Neutrophil (primary cell): ENCODE measurements around the gene NCDN.

Experiments
- H3K27ac ChIP-seq: fragments of 200-600 bp; sonication (generic); 2 replicates; pipeline ENCODE4 v1.5.1; 2016; ENCODE audit warnings: mild to moderate bottlenecking, moderate library complexity
- H3K27me3 ChIP-seq: fragments of 200-600 bp; sonication (generic); 2 replicates; pipeline ENCODE4 v1.6.0; 2016; ENCODE audit warnings: mild to moderate bottlenecking
- H3K36me3 ChIP-seq: fragments of 200-600 bp; sonication (generic); 2 replicates; pipeline ENCODE4 v1.5.1; 2017
- H3K4me1 ChIP-seq, 2 experiments: fragments of 200-600 bp in 1 of 2; sonication (generic) in 1 of 2; 1 replicate in 1 of 2; 2 replicates in 1 of 2; pipeline versions ENCODE4 v1.5.1 to v1.6.1; 2013 to 2016; ENCODE audit warnings: low read depth in 1 of 2, low read length in 1 of 2, mild to moderate bottlenecking in 1 of 2, moderate library complexity in 1 of 2; ENCODE audit not compliant: control insufficient read depth in 1 of 2, insufficient read depth in 1 of 2
- H3K4me3 ChIP-seq, 2 experiments: fragments of 200-600 bp in 1 of 2; sonication (generic) in 1 of 2; 1 replicate in 1 of 2; 2 replicates in 1 of 2; pipeline ENCODE4 v1.5.1; 2013 to 2016; ENCODE audit warnings: low read depth in 1 of 2, low read length in 1 of 2, mild to moderate bottlenecking in 1 of 2, moderate library complexity in 1 of 2
- H3K9me3 ChIP-seq: fragments of 200-600 bp; sonication (generic); 2 replicates; pipeline ENCODE4 v1.5.1; 2016
- TF ChIP-seq, protein P1 (sequence below): fragments of 200-600 bp; sonication (generic); IDR thresholded peaks from 2 replicates; pipeline ENCODE4 v1.5.1; 2016; ENCODE audit warnings: antibody characterized with exemption

The NCDN gene

DNA sequence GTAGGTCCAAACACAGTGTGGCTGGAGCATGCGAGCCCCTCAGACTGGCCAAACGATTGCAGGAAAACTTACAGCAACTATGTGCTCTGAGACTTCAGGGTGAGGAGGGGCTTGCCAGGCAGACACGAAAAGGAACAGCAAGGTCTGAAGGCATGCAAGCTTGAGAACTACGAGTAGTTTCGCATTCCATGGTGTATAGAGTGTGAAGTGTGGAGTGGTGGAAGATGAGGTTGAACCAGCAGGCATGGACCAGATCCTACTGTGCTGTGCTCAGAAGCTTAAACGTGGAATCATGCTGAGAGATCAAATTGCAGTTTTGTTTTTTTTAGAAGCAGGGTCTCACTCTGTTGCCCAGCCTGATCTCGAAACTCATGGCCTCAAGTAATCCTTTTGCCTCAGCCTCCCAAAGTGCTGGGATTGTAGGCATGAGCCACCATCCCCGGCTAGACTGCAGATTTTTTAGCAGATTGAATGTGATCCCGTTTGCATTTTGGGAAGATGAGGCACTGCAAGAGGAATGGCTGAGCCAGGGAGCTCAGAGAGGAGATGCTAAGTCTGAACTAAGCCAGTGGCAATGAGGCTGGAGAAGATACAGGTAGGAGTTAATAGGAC, 10.5 kb downstream of the NCDN start:
- H3K9me3 ChIP-seq = no peaks in the 10 kb centered on the region
- H3K27me3 ChIP-seq = peaks cover 13% of the 10 kb centered on the region
- H3K27ac ChIP-seq = no peak overlapping the region
- TF ChIP-seq, protein P1, sequence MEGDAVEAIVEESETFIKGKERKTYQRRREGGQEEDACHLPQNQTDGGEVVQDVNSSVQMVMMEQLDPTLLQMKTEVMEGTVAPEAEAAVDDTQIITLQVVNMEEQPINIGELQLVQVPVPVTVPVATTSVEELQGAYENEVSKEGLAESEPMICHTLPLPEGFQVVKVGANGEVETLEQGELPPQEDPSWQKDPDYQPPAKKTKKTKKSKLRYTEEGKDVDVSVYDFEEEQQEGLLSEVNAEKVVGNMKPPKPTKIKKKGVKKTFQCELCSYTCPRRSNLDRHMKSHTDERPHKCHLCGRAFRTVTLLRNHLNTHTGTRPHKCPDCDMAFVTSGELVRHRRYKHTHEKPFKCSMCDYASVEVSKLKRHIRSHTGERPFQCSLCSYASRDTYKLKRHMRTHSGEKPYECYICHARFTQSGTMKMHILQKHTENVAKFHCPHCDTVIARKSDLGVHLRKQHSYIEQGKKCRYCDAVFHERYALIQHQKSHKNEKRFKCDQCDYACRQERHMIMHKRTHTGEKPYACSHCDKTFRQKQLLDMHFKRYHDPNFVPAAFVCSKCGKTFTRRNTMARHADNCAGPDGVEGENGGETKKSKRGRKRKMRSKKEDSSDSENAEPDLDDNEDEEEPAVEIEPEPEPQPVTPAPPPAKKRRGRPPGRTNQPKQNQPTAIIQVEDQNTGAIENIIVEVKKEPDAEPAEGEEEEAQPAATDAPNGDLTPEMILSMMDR = no peak
- H3K36me3 ChIP-seq = no peaks in the 10 kb centered on the region
- H3K4me1 ChIP-seq = peaks cover 17 to 24% of the 10 kb centered on the region in 2 experiments
- H3K4me3 ChIP-seq = no peak overlapping the region

DNA sequence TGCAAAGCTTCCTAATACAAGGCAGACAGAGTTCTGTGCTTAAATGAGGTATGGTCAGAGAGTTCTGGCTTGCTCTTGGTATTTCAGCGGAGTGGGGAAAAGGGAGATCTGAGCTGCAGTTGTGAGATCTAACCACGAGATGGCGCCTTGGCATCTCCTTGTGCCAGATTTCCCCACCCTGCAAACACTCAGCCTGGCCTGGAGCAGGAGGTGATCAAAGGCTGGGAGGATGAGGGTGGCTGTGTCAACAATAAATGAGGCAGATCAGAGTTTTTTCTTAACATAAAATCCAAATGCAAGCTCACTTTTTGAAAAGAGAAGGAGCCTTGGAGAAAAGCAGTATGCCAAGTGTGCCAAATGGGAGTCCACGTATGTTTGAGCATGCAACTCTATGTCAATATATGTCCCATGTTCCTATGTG, 11.4 kb downstream of the NCDN start:
- Histone ChIP-seq H3K36me3 (no peaks in the 10 kb centered on the region), H3K27me3 (peaks cover 22% of the 10 kb centered on the region), H3K4me3 (no peak overlapping the region), H3K27ac (no peak overlapping the region), H3K9me3 (no peaks in the 10 kb centered on the region), H3K4me1 (peaks cover 18 to 23% of the 10 kb centered on the region in 2 experiments)
- TF ChIP-seq, protein P1 = peak; percentile 84

DNA sequence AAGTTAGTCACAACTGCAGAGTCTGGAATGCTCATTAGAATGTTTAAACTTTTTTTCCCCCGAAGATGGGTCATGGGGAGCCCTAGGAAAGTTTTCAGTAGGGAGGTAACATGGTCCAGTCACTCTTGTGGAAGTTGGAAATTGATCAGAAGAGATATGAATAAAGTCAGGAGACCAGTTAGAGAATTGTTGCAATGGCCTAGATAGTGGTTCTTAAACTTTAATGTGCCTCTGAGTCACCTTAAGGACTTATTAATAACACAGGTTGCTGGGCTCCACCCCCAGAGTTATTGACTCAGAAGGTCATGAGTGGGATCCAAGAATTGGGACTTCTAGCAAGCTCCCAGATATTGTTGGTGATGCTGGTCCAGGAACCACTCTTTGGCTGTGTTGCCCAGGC, 12.3 kb downstream of the NCDN start:
- TF ChIP-seq, protein P1 = no peak
- H3K27me3 ChIP-seq = peaks cover 31% of the 10 kb centered on the region
- no peaks in the 10 kb centered on the region for H3K9me3 ChIP-seq
- peaks cover 9 to 16% of the 10 kb centered on the region in 2 experiments for H3K4me1 ChIP-seq
- no peaks in the 10 kb centered on the region for H3K36me3 ChIP-seq
- no peak overlapping the region for H3K4me3 ChIP-seq
- H3K27ac ChIP-seq = no peak overlapping the region

DNA sequence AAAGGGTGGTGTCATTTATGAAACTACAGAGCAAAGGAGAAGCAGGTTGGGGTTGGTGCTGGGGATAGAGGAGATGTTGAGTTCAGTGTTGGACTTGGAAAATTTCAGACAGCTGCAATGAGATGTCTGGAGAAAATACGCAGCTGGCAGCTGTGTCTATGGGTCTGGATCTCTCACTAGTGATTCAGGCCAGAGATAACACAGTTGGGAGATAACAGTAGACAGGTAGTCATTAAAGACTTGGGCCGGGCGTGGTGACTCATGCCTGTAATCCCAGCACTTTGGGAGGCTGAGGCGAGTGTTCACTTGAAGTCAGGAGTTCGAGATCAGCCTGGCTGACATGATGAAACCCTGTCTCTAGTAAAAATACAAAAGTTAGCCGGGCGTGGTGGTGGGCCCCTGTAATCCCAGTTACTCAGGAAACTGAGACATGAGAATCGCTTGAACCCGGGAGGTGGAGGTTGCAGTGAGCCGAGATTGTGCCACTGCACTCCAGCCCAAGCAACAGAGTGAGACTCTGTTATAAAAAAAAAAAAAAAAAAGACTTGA, 13.1 kb downstream of the NCDN start:
- TF ChIP-seq, protein P1 = no peak
- Histone ChIP-seq H3K27me3 (peaks cover 33% of the 10 kb centered on the region), H3K36me3 (no peaks in the 10 kb centered on the region), H3K4me1 (peaks cover 11 to 16% of the 10 kb centered on the region in 2 experiments), H3K9me3 (no peaks in the 10 kb centered on the region), H3K4me3 (no peak overlapping the region), H3K27ac (no peak overlapping the region)

DNA sequence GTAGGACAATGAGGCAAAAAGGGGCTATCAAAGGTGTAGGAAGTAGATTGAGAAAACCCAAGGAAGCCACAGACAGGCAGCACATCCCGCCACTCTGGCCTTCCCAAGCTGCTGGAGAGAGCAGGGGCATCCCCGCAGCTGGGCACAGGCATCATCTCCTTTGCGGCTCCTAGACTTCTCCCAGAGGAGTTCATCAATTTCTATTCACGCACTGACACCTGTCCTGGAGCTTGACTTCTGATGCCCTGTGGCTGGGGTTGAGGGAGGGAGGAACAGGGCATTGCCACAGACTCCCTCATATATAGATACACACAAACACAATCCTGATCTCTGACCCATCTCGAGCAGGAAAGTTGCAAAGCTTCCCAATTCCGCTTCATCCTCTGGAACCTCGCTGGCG, 13.7 kb downstream of the NCDN start:
- Histone ChIP-seq H3K4me3 (no peak overlapping the region), H3K27ac (no peak overlapping the region), H3K4me1 (peaks cover 17 to 21% of the 10 kb centered on the region in 2 experiments), H3K27me3 (peaks cover 33% of the 10 kb centered on the region), H3K36me3 (no peaks in the 10 kb centered on the region), H3K9me3 (no peaks in the 10 kb centered on the region)
- TF ChIP-seq, protein P1 = no peak
